GM21423 (cell line): ENCODE results near the gene CSAD.
"Not testable (repeated sequence)": the region's sequence is repeated elsewhere in the genome, so short reads cannot be mapped to it uniquely, and the experiment has no call there.

Experiments
- ATAC-seq: cut with Tn5 transposase; IDR thresholded peaks from one replicate; pipeline ENCODE4 v1.9.1; 2021; ENCODE audit warnings: mild to moderate bottlenecking, moderate library complexity; ENCODE audit not compliant: unreplicated experiment

Gene CSAD

DNA sequence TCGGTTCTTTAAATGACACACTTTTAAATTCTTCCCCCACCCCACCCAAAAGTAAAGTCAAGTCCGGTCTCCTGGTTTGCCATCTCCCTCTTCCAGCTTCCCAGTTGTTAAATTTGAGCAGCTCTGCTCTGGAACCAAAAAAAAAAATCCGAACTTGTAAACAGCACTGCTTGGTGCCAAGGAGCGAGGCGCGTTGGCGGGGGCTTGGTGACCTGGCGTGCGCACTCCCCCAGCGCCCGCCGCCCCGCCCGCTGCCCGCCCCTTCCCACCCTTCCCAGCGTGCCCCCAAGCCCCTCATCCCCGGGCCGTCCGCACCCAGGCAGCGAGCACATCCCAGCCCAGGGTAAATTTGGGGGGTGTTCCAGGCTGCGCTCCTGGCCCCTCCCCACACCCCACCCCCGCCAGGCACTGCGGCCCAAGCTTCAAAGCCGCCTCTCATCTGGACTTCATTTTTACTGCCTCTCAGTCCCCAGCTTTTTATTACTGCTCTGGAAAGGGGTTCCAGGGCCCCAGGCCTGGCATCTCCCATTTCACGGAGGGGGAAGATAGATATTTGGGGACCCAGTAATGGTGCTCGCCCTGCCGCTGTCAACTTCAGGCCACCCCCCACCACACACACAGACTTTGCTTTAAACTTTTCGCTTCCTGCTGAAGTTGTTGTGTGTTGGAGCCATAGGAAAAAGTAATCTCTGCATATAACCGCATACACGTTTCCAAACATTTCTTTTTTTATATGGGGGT, 38.0 kb upstream of the CSAD start:
- ATAC-seq: no peak

DNA sequence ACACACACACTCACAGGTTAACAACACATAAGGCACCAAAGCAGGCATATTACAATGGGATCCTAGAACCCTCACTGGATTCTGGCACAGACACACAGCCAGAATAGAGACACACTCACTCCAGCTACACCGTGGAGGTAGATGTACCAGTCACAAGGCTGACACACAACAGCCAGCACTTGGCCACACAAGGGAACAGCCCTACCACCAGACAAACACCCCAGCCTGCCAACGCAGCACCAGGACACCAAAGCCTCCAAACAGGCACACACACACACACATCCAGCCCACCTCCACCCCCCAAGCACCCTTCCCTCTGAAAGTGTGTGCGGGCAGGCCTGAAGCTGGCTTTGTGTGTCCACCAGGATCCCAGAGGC, 37.2 kb upstream of the CSAD start:
- no peak for ATAC-seq

GRCh38 chr12:53217051-53217930, 36.6 kb upstream of the CSAD start:
- no peak for ATAC-seq

DNA sequence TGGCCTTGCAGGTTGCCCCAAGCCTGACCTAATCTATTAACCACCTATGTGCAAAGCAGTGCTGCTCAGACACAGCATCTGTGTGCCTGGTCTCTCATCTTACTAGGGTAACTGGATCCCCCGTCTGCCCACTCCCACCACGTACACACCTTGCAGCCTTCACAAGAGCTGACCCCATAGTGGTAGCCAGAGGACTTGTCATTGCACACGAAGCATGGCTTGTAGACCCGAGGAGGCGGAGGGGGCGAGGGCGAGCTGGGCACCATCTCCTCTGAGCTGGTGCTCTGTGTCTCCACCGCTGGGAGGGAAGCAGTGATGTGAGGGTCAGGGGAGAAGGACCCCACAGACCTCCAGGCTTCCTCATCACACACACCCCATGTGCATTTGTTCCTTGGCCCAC, 34.8 kb upstream of the CSAD start:
- ATAC-seq: no peak

DNA sequence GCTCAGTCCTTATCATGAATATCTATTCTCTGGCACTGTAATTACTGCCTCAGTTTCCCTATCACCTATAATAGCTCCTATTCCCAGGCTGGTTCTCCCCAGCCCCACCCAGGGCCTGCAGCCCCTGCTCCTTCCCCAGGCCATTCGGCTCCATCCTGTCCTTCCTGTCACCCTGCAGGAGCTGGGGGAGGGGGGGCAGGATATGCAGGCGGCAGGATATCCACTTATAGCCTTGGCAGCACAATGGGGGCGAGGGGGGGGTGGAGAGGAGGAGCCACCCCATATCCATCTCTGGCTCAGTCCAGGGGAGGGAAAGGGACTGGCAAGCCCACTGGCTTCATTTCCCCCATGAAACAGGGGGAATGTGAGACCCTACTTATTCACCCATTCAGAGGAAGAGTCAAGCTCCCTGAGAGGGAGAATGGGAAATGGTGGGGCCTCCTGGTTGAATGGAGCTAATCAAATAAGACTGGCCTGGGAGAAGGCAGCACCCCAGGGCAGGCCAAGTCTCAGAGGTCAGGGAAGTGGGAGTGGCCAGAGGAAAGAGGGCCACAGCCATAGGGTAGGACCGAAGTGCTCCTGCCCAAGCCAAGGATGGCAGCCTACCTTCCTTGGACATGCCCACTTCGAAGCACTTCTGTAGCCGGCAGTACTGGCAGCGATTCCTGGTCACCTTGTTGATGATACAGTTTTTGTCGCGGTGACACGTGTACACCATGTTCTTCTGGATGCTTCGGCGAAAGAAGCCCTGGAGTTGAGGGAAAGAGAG, 34.1 kb upstream of the CSAD start:
- no peak for ATAC-seq

DNA sequence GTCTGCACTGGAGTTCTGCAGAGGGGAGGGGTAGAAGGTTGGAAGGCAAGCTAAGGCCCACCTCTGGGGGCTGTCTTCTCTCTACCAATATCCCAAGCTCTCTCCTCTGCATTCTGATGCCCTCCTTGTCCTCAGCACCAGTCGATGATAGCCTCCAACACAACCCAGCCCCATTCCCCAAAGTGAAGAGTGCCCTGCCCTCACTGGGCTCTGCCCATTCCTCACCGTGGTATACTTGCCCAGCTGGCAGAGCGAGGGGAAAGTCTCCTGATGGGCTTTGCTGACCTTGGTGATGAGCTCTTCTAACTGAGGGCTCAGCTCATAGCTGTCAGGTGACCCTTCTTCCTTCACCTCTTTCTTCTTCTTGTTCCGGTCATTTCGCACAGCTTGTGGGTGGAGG, 33.5 kb upstream of the CSAD start:
- no peak for ATAC-seq

DNA sequence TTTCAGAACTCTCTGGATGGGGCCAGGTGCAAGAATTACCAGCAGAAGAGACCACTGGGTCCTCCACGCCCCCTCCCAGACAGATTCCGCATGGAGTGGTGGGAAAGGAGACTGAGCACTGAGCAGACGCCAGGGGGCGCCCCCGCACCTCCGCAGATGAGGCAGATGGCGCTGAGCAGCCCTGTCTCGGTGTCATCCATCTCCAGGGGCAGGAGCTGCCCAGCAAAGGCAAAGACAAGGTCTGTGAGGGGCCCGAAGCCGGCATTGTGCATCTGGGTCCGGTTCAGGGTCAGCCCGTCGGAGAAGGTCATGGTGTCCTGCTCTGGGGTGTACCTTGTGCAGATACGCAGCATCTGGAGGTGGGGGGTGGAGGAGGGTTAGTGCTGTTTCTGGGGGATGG, 32.6 kb upstream of the CSAD start:
- ATAC-seq: no peak

DNA sequence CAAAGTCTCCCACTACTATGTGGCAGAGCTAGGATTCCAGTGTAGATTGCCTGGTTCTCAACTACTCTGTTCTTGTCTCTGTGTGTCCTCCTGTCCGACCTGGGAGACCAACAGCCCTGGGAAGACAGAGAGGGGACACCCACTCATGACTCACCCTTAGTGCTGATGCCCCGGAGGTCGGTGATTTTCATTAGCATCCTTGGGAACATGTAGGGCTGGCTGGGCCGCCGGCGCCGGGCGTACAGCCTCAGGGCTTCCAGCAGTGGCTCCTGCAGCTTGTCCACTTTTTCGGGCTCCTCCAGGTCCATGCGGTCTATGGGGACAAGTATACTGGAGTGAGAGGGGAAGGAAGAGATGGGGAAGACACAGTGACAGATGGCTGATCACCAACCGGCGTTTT, 32.2 kb upstream of the CSAD start:
- ATAC-seq: no peak

- no peak for ATAC-seq
Observed at GRCh38 chr12:53211476-53212381, 31.0 kb upstream of the CSAD start.

DNA sequence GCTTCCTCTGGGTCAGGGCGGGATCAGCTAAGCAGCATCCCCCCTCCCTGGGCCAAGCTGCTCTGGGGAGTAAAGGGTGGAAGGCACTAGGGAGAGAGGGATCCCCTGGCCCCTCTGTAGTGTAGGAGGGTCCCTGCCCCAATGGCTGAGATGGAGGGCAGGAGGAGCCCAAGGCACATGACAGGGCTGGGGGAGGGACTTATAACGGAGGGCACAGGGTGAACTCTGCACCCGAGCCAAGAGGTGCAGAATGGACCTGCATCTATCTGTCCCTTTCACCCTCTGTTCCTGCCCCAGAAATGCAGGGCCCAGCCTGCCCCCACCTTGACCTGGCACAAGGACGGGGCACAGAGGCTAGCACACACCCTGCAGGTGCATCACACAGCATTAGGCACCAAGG, 30.1 kb upstream of the CSAD start:
- no peak for ATAC-seq

DNA sequence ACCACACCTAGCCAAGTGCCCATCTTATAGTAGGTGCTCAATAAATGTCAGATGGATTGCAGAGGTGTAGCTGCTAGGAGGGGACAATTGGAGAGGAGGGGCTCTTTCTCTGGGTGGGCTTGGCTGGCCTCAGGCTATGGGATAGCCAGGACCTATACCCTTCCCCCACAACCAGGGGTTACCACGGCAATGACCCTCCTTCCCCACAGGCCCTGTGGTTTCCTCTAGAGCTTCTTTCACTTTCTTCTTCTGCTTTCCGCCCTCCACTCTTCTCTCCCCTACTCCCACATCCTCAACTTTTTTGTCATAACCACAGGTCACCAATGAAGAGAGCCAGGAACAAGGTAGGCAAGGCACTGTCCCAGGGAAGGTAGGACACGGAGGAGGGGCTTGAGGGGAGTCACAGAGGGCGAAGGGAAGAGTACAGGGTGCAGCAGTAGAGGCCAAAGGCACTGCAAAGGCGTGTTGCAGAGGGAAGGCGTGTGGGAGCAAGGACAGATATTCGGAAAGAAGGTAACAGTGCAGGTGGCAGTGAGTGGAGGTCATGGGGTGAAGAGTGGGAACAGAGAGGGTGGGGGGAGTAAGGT, 28.2 kb upstream of the CSAD start:
- ATAC-seq: peak; percentile 40

GRCh38 chr12:53208435-53208834, 27.7 kb upstream of the CSAD start:
- no peak for ATAC-seq

DNA sequence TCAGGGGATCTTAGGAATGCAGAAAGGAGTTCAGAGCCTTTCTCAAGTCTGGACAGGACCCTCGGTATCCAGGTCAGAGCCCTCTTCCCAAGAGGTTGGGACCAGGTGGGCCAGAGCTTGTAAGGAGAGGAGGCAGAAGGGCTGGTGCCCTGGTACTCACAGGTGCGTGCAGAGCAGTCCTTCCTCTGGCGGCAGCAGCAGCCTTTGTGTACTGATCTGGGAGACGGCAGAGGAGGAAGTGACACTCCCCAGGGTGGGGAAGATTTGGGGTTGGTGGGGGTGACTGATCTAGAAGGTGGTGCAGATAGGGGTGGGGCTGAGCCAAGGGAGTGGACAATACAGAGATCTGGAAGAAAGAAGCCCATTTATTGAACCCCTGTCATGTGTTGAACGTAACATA, 26.3 kb upstream of the CSAD start, which contains the start of gene ITGB7:
TSS of gene ITGB7 (minus strand) at position 210 of the 400 bp plus-strand sequence. CDS start 6,808 bp downstream, outside the sequence.
- no peak for ATAC-seq

GRCh38 chr12:53205747-53206419, 25.2 kb upstream of the CSAD start:
- ATAC-seq: peak; percentile 60

DNA sequence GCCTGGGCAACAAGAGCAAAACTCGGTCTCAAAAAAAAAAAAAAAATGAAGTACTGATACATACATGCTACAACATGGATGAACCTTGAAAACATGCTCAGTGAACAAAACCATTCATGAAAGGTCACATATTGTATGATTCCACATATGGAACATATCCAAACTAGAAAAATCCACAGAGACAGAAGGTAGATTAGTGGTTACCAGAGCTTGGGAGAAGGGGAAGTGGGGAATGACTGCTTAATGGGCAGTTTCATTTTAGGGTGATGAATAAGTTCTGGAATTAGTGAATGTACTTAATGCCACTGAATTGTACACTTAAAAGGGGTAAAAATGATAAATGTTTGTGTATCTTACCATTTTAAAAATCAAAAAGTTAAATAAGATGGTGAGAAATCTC, 23.6 kb upstream of the CSAD start:
- ATAC-seq: no peak

DNA sequence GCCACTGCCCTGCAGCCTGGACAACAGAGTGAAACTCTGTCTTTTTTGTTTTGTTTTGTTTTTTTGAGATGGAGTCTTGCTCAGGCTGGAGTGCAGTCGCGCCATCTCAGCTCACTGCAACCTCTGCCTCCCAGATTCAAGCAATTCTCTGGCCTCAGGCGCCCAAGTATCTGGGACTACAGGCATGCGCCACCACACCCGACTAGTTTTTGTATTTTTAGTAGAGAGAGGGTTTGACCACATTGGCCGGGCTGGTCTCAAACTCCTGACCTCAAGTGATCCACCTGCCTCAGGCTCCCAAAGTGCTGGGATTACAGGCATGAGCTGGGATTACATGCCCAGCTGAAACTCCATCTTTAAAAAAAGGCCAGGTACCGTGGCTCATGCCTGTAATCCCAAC, 21.6 kb upstream of the CSAD start:
- ATAC-seq: not testable (repeated sequence)

DNA sequence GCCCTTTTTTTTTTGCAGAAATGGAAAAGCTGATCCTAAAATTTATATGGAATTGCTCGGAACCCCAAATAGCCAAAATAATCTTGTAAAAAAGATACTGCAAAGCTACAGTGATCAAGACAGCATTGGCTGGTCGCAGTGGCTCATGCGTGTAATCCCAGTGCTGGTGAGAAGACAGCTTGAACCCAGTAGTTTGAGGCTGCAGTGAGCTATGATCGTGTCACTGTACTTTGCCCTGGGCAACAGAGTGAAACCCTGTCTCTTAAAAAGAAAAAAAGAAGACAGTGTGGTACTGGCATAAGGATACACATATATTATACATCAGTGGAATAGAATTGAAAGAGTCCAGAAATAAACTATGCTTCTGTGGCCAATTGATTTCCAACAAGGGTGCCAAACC, 20.9 kb upstream of the CSAD start:
- no peak for ATAC-seq

DNA sequence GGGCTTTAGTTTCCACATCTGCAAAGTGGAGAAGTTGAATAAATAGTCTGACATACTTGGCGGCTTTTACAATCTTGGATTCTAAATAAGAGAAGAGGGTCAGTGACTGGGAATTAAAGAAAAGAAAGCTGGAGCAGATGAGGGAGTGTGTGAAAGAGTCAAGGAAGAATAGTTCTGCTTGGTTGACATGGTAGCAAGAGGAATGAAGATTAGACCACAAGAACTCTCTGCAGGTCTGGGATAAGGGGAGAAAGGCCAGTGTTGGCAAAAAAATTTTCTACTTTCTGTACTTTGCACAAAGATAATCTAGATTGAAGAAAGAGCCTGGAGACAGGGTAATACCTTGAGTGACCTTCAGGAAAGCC, 20.4 kb upstream of the CSAD start:
- no peak for ATAC-seq

- peak; percentile 66 for ATAC-seq
Observed at GRCh38 chr12:53200458-53201176, 19.9 kb upstream of the CSAD start.
